Measurements from ENCODE around the gene PCGF1. TPM values are rescaled to one million over a fixed set of nuclear protein-coding genes. Genes with fewer than 3 reads are reported as not detected.

The PCGF1 gene
- total and polyA plus RNA-seq, 9 of the 15 experiments (the other 6 are each of a cell fraction or from before 2014, with no cell fraction given): 20.3 to 45.7 (median 29.3) TPM

DNA sequence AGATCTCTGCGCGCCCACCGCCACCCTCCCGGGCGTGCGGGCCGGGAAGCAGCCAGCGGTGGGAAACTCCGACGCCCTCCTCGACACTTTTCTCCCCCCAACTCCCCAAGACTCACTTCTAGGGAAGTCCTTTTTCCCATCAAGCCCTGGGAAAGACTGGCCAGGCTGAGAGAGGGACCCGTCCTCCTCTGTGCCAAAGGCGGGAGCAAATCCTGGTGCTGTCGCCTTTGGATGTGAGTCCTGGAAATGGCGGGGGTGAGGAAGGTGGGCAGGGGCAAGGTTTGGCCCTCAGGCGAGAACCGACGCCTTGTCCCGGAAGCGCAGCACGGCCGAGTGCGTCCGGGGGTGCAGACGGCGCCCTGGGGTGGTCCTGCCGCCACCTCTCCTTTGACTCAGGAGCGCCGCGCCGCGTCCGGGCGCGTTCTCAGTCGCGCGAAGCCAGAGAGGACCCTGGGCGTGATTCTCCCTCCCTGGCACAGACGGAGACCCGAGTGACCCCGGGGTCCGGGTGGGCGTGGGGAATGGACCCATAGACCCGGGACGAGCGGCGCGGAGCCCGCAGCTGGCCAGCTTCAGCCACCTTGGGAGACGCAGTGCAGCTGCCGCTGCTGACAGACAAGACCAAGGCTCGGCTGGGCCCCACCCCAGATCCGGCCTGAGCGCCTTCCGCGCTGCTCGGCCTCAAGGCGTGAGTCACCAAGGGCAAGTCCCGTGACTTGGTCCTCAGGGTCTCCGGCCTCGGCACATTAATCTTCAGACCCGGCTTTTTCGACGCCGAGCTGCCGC is 4.6 kb downstream of the PCGF1 start (continued):
- TF ChIP-seq, protein P1, sequence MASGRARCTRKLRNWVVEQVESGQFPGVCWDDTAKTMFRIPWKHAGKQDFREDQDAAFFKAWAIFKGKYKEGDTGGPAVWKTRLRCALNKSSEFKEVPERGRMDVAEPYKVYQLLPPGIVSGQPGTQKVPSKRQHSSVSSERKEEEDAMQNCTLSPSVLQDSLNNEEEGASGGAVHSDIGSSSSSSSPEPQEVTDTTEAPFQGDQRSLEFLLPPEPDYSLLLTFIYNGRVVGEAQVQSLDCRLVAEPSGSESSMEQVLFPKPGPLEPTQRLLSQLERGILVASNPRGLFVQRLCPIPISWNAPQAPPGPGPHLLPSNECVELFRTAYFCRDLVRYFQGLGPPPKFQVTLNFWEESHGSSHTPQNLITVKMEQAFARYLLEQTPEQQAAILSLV (tag; IDR thresholded peaks at IDR 0.05): no peak
- no peak for TF ChIP-seq MAFK (IDR thresholded peaks at IDR 0.05; ENCODE audit: low read length)
- peak; percentile 84 for TF ChIP-seq POLR2A (conservative IDR thresholded peaks at IDR 0.05)
- TF ChIP-seq E2F3 (CRISPR knock-in tag; IDR thresholded peaks at IDR 0.05): no peak
- TF ChIP-seq, protein P2, sequence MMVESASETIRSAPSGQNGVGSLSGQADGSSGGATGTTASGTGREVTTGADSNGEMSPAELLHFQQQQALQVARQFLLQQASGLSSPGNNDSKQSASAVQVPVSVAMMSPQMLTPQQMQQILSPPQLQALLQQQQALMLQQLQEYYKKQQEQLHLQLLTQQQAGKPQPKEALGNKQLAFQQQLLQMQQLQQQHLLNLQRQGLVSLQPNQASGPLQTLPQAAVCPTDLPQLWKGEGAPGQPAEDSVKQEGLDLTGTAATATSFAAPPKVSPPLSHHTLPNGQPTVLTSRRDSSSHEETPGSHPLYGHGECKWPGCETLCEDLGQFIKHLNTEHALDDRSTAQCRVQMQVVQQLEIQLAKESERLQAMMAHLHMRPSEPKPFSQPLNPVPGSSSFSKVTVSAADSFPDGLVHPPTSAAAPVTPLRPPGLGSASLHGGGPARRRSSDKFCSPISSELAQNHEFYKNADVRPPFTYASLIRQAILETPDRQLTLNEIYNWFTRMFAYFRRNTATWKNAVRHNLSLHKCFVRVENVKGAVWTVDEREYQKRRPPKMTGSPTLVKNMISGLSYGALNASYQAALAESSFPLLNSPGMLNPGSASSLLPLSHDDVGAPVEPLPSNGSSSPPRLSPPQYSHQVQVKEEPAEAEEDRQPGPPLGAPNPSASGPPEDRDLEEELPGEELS (CRISPR knock-in tag; IDR thresholded peaks at IDR 0.05; ENCODE audit: borderline replicate concordance): no peak
- TF ChIP-seq, protein P3, sequence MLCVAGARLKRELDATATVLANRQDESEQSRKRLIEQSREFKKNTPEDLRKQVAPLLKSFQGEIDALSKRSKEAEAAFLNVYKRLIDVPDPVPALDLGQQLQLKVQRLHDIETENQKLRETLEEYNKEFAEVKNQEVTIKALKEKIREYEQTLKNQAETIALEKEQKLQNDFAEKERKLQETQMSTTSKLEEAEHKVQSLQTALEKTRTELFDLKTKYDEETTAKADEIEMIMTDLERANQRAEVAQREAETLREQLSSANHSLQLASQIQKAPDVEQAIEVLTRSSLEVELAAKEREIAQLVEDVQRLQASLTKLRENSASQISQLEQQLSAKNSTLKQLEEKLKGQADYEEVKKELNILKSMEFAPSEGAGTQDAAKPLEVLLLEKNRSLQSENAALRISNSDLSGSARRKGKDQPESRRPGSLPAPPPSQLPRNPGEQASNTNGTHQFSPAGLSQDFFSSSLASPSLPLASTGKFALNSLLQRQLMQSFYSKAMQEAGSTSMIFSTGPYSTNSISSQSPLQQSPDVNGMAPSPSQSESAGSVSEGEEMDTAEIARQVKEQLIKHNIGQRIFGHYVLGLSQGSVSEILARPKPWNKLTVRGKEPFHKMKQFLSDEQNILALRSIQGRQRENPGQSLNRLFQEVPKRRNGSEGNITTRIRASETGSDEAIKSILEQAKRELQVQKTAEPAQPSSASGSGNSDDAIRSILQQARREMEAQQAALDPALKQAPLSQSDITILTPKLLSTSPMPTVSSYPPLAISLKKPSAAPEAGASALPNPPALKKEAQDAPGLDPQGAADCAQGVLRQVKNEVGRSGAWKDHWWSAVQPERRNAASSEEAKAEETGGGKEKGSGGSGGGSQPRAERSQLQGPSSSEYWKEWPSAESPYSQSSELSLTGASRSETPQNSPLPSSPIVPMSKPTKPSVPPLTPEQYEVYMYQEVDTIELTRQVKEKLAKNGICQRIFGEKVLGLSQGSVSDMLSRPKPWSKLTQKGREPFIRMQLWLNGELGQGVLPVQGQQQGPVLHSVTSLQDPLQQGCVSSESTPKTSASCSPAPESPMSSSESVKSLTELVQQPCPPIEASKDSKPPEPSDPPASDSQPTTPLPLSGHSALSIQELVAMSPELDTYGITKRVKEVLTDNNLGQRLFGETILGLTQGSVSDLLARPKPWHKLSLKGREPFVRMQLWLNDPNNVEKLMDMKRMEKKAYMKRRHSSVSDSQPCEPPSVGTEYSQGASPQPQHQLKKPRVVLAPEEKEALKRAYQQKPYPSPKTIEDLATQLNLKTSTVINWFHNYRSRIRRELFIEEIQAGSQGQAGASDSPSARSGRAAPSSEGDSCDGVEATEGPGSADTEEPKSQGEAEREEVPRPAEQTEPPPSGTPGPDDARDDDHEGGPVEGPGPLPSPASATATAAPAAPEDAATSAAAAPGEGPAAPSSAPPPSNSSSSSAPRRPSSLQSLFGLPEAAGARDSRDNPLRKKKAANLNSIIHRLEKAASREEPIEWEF (CRISPR knock-in tag; IDR thresholded peaks at IDR 0.05): no peak
- TF ChIP-seq, protein P4, sequence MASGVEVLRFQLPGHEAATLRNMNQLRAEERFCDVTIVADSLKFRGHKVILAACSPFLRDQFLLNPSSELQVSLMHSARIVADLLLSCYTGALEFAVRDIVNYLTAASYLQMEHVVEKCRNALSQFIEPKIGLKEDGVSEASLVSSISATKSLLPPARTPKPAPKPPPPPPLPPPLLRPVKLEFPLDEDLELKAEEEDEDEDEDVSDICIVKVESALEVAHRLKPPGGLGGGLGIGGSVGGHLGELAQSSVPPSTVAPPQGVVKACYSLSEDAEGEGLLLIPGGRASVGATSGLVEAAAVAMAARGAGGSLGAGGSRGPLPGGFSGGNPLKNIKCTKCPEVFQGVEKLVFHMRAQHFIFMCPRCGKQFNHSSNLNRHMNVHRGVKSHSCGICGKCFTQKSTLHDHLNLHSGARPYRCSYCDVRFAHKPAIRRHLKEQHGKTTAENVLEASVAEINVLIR (CRISPR knock-in tag; IDR thresholded peaks at IDR 0.05): no peak
- no peak for TF ChIP-seq ZNF551 (CRISPR knock-in tag; IDR thresholded peaks at IDR 0.05)
- no peak for TF ChIP-seq TAF7 (tag; IDR thresholded peaks at IDR 0.05)
- TF ChIP-seq, protein P5, sequence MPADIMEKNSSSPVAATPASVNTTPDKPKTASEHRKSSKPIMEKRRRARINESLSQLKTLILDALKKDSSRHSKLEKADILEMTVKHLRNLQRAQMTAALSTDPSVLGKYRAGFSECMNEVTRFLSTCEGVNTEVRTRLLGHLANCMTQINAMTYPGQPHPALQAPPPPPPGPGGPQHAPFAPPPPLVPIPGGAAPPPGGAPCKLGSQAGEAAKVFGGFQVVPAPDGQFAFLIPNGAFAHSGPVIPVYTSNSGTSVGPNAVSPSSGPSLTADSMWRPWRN (IDR thresholded peaks at IDR 0.05; ENCODE audit: low read depth): peak; percentile 46; the same call in 1 of the 2 replicates
- TF ChIP-seq, protein P6, sequence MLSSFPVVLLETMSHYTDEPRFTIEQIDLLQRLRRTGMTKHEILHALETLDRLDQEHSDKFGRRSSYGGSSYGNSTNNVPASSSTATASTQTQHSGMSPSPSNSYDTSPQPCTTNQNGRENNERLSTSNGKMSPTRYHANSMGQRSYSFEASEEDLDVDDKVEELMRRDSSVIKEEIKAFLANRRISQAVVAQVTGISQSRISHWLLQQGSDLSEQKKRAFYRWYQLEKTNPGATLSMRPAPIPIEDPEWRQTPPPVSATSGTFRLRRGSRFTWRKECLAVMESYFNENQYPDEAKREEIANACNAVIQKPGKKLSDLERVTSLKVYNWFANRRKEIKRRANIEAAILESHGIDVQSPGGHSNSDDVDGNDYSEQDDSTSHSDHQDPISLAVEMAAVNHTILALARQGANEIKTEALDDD (IDR thresholded peaks at IDR 0.05): no peak
- no peak for TF ChIP-seq FUS (optimal IDR thresholded peaks at IDR 0.05; ENCODE audit: low read depth, low read length)
- no peak for TF ChIP-seq SAP30 (IDR thresholded peaks at IDR 0.05; ENCODE audit: borderline replicate concordance, insufficient read depth, low read depth, low read length, poor library complexity, severe bottlenecking)
- TF ChIP-seq PTRF (tag; IDR thresholded peaks at IDR 0.05): no peak

Data from K562 (cell line).